Measurements from ENCODE around the gene GRAMD1A. TPM values are rescaled to one million over a fixed set of nuclear protein-coding genes. Genes with fewer than 3 reads are reported as not detected.
"Not testable (repeated sequence)": the region's sequence is repeated elsewhere in the genome, so short reads cannot be mapped to it uniquely, and the experiment has no call there.

GRAMD1A gene
- total RNA-seq, 1 donor from 2014 or later = 27.2 TPM

GRCh38 chr19:34989298-34989697, 10.8 kb upstream of the GRAMD1A start:
- Mint-ChIP-seq H3K4me1 (peaks cover 2% of the 10 kb centered on the region), H3K4me3 (no peak overlapping the region), H3K27me3 (ENCODE audit: insufficient read depth, low read depth) (peaks cover 4% of the 10 kb centered on the region), H3K27ac (no peak overlapping the region), H3K9me3 (peaks cover 9% of the 10 kb centered on the region), H3K36me3 (no peaks in the 10 kb centered on the region)
- Histone ChIP-seq H3K4me3 (no peak overlapping the region), H3K4me2 (no peak overlapping the region), H3K9me3 (ENCODE audit: low read depth) (no peaks in the 10 kb centered on the region), H3K36me3 (no peaks in the 10 kb centered on the region), H3K4me1 (peaks cover 8% of the 10 kb centered on the region), H3F3A (ENCODE audit: low read depth) (peaks cover 4% of the 10 kb centered on the region), H2AFZ (replicated peaks) (no peak overlapping the region), H3K27ac (no peak overlapping the region), H3K27me3 (no peaks in the 10 kb centered on the region), H3K79me2 (ENCODE audit: low read depth) (no peaks in the 10 kb centered on the region), H3K9ac (no peak overlapping the region), H4K20me1 (ENCODE audit: low read depth) (no peaks in the 10 kb centered on the region)
- TF ChIP-seq CTCF (IDR thresholded peaks at IDR 0.05) (no peak), EZH2phosphoT487 (IDR thresholded peaks at IDR 0.05) (no peak), EZH2 (IDR thresholded peaks at IDR 0.05) (no peak)
- DNase-seq (ENCODE audit: low spot score) = no peak

- H3K79me2 ChIP-seq (ENCODE audit: low read depth) = no peaks in the 10 kb centered on the region
- Mint-ChIP-seq H3K36me3 (no peaks in the 10 kb centered on the region), H3K4me1 (no peaks in the 10 kb centered on the region), H3K27ac (no peak overlapping the region), H3K9me3 (peaks cover 8% of the 10 kb centered on the region), H3K27me3 (ENCODE audit: insufficient read depth, low read depth) (peaks cover 4% of the 10 kb centered on the region), H3K4me3 (no peak overlapping the region)
- no peak overlapping the region for H3K4me3 ChIP-seq
- H3K36me3 ChIP-seq = no peaks in the 10 kb centered on the region
- no peaks in the 10 kb centered on the region for H4K20me1 ChIP-seq (ENCODE audit: low read depth)
- no peak overlapping the region for H3K9ac ChIP-seq
- DNase-seq (ENCODE audit: low spot score) = no peak
- H3K4me2 ChIP-seq = no peak overlapping the region
- no peaks in the 10 kb centered on the region for H3K27me3 ChIP-seq
- H2AFZ ChIP-seq (replicated peaks) = no peak overlapping the region
- H3K9me3 ChIP-seq (ENCODE audit: low read depth) = no peaks in the 10 kb centered on the region
- H3K27ac ChIP-seq = no peak overlapping the region
- H3K4me1 ChIP-seq = peaks cover 2% of the 10 kb centered on the region
- no peaks in the 10 kb centered on the region for H3F3A ChIP-seq (ENCODE audit: low read depth)
- TF ChIP-seq EZH2 (IDR thresholded peaks at IDR 0.05) (no peak), EZH2phosphoT487 (IDR thresholded peaks at IDR 0.05) (no peak), CTCF (IDR thresholded peaks at IDR 0.05) (no peak)
Measured at GRCh38 chr19:34990578-34991192, 9.4 kb upstream of the GRAMD1A start.

GRCh38 chr19:34991542-34992333, 8.4 kb upstream of the GRAMD1A start:
- Mint-ChIP-seq H3K4me1 (no peaks in the 10 kb centered on the region), H3K27ac (no peak overlapping the region), H3K36me3 (no peaks in the 10 kb centered on the region)

GRCh38 chr19:34992582-34992981, 7.5 kb upstream of the GRAMD1A start:
- H3F3A ChIP-seq (ENCODE audit: low read depth); H3K79me2 ChIP-seq (ENCODE audit: low read depth); H3K4me3 ChIP-seq; H3K4me1 Mint-ChIP-seq; H3K36me3 Mint-ChIP-seq; H3K27ac Mint-ChIP-seq; H3K27ac ChIP-seq; DNase-seq (ENCODE audit: low spot score); H3K4me1 ChIP-seq; H3K9me3 Mint-ChIP-seq; H3K27me3 Mint-ChIP-seq (ENCODE audit: insufficient read depth, low read depth); H3K9me3 ChIP-seq (ENCODE audit: low read depth); H2AFZ ChIP-seq (replicated peaks); H3K36me3 ChIP-seq; H3K4me2 ChIP-seq; H4K20me1 ChIP-seq (ENCODE audit: low read depth); H3K27me3 ChIP-seq; H3K4me3 Mint-ChIP-seq; H3K9ac ChIP-seq: not testable (repeated sequence)

More at GRCh38 chr19:34991542-34992333, 8.4 kb upstream of the GRAMD1A start:
- no peak for DNase-seq (ENCODE audit: low spot score)
- Histone ChIP-seq H3F3A (ENCODE audit: low read depth) (no peaks in the 10 kb centered on the region), H2AFZ (replicated peaks) (no peak overlapping the region), H3K9ac (no peak overlapping the region), H3K4me2 (no peak overlapping the region), H3K9me3 (ENCODE audit: low read depth) (no peaks in the 10 kb centered on the region), H3K4me1 (no peaks in the 10 kb centered on the region), H4K20me1 (ENCODE audit: low read depth) (no peaks in the 10 kb centered on the region), H3K4me3 (no peak overlapping the region), H3K27me3 (no peaks in the 10 kb centered on the region), H3K79me2 (ENCODE audit: low read depth) (no peaks in the 10 kb centered on the region), H3K36me3 (no peaks in the 10 kb centered on the region), H3K27ac (no peak overlapping the region)
- TF ChIP-seq EZH2phosphoT487 (IDR thresholded peaks at IDR 0.05) (no peak), EZH2 (IDR thresholded peaks at IDR 0.05) (no peak), CTCF (IDR thresholded peaks at IDR 0.05) (no peak)
- Mint-ChIP-seq H3K9me3 (peaks cover 9% of the 10 kb centered on the region), H3K27me3 (ENCODE audit: insufficient read depth, low read depth) (peaks cover 7% of the 10 kb centered on the region), H3K4me3 (no peak overlapping the region)
